NCI-H1436 (cell line): ENCODE data around the gene OLA1.

Experiments used
- DNase-seq: peaks from one replicate; lab custom pipeline; 2025; lab: John Stamatoyannopoulos, UW

Gene OLA1

DNA sequence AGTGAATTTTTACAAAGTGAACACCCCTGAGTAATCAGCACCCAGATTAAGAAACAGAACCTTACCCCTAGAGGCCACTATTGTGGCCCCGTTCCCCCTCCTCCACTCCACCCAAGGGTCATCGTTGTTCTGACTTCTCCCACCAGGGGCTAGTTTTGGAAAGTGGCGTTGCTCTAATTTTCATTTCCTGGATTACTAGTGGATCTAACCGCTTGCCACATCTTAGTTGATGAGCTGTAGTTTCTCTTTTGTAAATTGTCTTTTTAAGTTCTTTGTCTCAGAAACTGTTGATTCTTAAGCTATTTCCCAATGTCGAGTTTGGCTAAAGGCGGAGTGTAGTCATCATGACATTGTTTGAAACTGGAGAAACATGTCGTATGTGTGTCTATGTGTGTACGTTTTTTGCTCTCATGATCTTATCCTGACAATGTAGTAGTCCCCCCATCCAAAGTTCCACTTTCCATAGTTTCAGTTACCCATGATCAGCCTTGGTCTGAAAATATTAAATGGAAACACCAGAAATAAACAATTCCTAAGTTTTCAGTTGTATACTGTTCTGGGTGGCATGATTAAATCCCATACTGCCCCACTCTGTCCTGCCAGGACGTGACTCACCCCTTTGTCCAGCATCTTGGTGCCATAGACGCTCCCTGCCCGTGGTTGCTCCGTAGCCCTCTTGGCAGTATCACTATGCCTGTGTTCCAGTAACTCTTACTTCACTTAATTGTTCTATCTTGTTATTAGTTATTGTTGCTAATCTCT is 212.2 kb downstream of the OLA1 start:
- DNase-seq = no peak

DNA sequence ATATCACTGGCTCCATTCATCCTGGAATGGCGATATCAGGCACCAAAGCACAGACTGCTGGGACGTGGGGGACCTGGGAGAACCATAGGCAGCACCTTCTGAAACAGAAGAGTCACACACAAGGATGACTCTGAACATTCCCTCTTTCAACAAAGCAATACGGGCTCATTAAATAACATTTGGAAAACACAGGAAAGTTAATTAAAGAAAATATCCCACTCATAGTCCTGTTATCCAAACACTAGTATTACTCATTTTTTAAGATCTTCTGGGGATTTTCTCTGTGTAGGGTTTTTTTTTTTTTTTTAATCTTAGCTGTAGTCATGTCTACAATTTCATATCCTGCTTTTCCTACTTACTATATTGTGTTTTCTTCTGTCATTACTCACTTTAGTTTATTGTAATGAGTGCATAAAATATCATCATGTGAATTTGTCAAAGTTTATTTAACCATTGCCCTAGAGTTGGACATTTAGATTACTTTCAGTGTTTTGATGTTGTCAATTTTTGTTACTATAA is 213.2 kb downstream of the OLA1 start:
- no peak for DNase-seq

GRCh38 chr2:174033163-174033550 is 215.2 kb downstream of the OLA1 start:
- no peak for DNase-seq

DNA sequence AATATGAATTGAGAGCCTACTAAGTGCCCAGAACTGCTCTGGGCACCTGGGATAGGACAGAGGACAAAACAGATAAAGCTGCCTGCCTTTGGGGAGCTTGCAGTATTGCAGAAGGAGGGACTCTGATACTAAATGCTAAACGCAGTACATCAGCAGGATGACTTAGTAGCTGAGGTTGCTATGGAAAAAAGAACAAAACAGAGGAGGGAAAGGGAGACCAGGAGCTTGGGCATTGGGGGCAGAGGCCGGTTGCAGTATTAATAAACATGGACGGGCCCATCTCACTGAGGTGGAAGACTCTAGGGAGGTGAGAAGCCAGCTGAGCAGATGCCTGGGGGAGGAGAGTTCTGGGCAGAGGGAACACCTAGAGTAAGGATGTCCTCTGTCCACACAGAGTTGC is 217.1 kb downstream of the OLA1 start:
- no peak for DNase-seq

- no peak for DNase-seq
Measured at GRCh38 chr2:174028935-174029334, 219.4 kb downstream of the OLA1 start.

GRCh38 chr2:174027956-174028355 is 220.4 kb downstream of the OLA1 start:
- no peak for DNase-seq

DNA sequence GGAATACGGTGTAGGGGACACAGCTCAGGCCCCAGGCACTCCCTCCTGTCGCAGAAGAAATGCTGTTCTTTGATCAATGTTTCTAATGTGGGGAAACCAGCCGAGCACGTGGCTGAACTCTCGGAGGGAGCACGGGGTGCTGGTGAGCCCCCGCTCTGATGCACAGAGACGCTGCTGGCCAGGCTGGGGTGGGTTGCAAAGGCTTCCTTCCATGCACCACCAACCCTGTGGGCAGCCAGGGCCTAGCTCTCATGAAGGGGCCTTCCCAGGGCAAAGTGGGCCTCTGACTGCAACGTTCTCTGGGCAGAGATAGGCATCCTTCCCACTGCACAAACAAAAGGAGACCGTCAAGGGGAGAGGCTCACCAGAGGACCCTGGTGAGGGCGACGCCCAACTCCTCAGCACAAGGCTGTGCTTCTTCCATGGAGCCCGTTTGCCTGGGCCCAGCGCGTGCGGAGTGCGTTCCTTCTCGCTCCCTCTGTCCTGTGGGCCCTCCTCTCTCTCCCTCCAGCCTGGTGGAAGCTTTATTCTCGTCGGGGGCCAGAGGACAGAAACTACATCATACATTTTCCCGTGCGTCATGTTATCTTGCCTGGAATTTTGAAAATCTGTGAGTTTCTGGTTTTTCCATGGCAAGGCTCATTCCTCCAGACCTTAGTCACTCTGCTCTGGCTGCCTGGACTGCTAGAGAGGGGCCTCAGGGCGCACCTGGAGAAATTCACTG is 222.0 kb downstream of the OLA1 start:
- DNase-seq = no peak

DNA sequence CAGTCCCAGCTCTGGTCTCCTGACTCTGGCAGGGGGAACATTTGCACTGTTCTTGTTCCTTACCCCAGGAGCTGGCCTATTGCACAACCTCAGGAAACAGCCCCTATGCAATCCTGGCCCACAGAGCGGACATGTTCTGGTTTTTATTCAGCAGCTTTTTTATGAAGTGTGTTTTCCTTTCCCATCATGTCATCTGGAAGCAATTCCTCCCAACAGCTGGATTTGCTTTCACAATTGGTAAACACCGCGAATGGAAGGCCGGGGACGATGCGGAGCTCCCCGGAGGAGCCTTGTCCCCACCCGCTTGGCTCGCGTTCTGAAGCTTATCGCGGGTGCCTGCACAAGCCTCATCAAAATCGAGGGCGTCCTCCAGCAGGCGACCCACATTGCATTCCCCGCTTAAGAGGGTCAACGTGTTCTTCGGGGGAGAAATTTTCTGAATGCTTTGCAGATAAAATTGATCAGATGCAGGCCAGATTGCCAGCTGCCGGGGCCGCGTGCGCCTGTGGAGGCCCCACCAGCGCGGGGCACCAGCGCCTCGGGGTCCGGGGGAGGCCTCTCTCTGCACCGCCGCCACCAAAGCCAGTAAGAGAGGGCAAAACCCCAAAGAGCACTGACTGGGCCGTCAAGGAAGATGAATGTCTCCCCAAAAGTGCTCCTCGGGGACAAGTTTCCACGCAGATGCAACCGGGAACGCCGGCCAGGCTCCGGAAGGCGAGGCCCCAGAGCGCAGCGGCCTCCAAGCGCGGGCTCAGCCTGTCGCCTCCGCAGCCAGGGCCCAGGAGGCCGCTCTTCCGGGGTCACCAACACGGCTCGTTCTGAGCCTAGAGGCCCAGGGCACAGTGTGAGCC is 222.8 kb downstream of the OLA1 start:
- DNase-seq = no peak

DNA sequence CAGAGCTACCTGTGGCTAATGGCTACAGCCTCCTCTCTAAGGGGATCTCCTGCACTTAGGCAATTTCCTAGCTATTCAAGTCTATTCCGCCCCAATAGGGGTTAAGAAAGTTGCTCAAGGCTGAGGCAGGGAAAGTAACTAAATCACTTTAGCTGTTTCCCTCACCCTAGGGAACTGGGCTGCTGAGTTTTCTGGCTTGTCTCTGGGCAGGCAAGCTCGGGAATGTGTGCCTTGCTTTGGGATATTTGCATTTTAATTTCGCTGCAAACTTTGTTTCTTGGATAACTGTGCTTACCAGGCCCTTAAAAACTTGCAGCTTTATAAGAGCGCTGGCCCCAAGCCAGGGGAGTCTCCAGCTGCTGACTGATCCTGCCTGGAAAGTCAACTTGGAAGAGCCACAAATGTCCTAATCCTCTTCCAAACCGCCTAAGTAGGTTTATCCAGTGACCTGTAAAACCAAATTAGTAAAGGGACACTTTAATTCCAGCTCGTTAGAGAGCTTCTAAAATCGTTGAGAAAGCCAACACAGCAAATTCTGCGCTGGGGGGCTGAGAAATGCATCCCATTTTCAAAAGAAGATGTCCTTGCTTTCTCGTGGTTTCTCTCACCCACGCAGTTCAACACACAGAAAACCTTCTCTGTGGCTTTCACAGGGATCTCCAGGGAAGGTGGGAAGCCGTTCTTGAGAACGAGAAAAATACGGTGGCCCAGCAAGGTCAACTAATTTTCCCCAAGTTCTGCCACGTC is 223.6 kb downstream of the OLA1 start:
- DNase-seq = no peak

DNA sequence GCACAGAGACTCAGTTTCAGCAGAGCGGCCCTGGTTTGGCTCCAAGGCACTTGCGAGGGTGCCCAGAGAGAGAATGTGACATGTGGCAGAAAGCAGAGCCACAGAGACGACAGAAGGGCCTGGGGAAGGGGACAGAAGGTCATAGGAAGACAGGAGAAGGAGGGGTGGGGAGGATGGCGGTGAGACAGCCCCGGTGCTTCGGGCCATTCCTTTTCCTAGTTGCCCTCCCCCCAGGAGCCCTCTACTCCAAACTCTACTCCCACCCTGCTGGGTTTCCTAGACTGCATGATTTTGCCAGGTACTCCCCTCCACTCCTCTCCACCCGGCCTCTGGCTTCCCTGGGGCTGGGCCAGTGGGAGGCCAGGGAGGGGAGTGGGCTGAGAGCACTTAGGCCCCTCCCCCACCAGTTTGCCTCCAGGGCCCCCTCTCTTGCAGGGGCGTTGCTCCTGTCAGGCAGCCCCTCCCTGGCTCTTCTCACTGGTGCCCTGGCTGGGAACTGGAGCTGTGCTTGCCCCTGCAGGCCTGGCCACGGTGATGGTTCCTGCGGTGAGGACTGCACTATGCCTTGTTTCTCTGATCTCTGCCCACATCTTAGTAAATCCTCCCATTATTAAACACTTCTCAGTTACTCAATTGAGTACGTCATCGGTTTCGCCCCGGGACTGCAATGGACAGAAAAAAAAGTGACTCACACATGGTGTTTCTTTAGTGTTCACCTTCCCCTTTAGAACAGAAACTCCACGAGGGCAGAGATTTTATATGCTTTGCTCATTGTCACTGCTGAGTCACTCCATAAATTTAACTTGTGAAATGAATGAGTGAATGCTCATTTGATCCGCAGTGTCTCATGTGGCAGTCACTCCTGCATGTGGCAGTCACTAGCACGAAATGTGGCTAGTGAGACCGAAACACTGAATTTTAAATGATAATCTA is 224.5 kb downstream of the OLA1 start:
- no peak for DNase-seq
